Measurements from ENCODE around the gene PACS1.

- TF ChIP-seq CTCF (IDR thresholded peaks at IDR 0.05) (no peak), POLR2A (IDR thresholded peaks at IDR 0.05) (no peak)
Measured at GRCh38 chr11:66293777-66294625, 223.9 kb downstream of the PACS1 start.

Measured in right lobe of liver (tissue), 4 donors.